OCI-LY7 (cell line): ENCODE results near the gene ELMO1.

ENCODE experiments used
- EZH2phosphoT487 ChIP-seq: fragments of 200-600 bp; sonication (generic); IDR thresholded peaks from 2 replicates; pipeline ENCODE4 v1.6.1; 2018; ENCODE audit warnings: low read depth, borderline replicate concordance, mild to moderate bottlenecking, mixed run types, antibody characterized with exemption, low read length, moderate library complexity, mixed read lengths
- TF ChIP-seq, protein P1 (sequence below): fragments of 200-600 bp; sonication (generic); conservative IDR thresholded peaks from 2 replicates; pipeline ENCODE4 v1.5.1; 2014; ENCODE audit warnings: mild to moderate bottlenecking, antibody characterized with exemption, low read length, moderate library complexity, mixed read lengths

DNA sequence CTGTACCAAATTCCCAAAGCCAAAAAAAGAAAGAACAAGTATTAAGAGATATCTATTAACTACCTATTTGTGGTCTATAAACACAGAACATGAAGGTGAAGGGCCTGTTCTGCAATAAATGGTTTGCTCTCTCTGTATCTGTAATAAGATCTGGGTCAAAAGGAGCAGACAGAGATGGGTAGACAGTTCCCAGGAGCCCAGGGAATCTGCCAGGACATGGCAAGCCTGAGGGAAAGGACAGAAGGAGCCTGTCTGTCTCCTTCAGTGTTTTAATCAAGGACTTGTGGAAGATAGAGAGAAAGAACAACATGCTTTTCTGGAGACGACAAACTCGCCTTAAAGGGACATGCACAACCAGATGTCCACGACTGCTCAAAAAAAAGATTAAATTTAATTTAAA is 165.7 kb downstream of the ELMO1 start:
- TF ChIP-seq, protein P1, sequence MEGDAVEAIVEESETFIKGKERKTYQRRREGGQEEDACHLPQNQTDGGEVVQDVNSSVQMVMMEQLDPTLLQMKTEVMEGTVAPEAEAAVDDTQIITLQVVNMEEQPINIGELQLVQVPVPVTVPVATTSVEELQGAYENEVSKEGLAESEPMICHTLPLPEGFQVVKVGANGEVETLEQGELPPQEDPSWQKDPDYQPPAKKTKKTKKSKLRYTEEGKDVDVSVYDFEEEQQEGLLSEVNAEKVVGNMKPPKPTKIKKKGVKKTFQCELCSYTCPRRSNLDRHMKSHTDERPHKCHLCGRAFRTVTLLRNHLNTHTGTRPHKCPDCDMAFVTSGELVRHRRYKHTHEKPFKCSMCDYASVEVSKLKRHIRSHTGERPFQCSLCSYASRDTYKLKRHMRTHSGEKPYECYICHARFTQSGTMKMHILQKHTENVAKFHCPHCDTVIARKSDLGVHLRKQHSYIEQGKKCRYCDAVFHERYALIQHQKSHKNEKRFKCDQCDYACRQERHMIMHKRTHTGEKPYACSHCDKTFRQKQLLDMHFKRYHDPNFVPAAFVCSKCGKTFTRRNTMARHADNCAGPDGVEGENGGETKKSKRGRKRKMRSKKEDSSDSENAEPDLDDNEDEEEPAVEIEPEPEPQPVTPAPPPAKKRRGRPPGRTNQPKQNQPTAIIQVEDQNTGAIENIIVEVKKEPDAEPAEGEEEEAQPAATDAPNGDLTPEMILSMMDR: no peak
- TF ChIP-seq EZH2phosphoT487: no peak
